IgD-negative memory B cell (primary cell): Measurements from ENCODE around the gene COL3A1. TPM values are rescaled to one million over a fixed set of nuclear protein-coding genes. Genes with fewer than 3 reads are reported as not detected.

Experiments
- H3K27ac Mint-ChIP-seq, 3 donors: one replicate each; pipeline ENCODE4 v1.8.0; 2020 to 2022; ENCODE audit warnings: mild to moderate bottlenecking in 3 of 3, mixed read lengths in 3 of 3, moderate library complexity in 1 of 3
- H3K27me3 Mint-ChIP-seq: one replicate; pipeline ENCODE4 v1.8.0; 2021; ENCODE audit warnings: mixed read lengths
- H3K36me3 Mint-ChIP-seq: one replicate; pipeline ENCODE4 v1.8.0; 2020; ENCODE audit warnings: mild to moderate bottlenecking, mixed read lengths
- H3K4me1 Mint-ChIP-seq, 3 donors: one replicate each; pipeline ENCODE4 v1.8.0; 2020 to 2022; ENCODE audit warnings: mixed read lengths in 3 of 3, mild to moderate bottlenecking in 1 of 3
- H3K4me3 Mint-ChIP-seq, 4 donors: one replicate each; pipeline ENCODE4 v1.8.0; 2020 to 2022; ENCODE audit warnings: mild to moderate bottlenecking in 4 of 4, mixed read lengths in 4 of 4, moderate library complexity in 3 of 4
- H3K9me3 Mint-ChIP-seq, 3 donors: one replicate each; pipeline ENCODE4 v1.8.0; 2020 to 2021; ENCODE audit warnings: mixed read lengths in 3 of 3, mild to moderate bottlenecking in 1 of 3
- polyA plus RNA-seq: library from polyadenylated mRNA; unstranded; fragments of 300-500 nt; fragmentation: Illumina TruSeq; gene quantifications from one replicate; pipeline ENCODE4 v1.2.3, GENCODE V29; 2021

Gene COL3A1
- polyA plus RNA-seq, 1 donor from 2014 or later, result not detected

DNA sequence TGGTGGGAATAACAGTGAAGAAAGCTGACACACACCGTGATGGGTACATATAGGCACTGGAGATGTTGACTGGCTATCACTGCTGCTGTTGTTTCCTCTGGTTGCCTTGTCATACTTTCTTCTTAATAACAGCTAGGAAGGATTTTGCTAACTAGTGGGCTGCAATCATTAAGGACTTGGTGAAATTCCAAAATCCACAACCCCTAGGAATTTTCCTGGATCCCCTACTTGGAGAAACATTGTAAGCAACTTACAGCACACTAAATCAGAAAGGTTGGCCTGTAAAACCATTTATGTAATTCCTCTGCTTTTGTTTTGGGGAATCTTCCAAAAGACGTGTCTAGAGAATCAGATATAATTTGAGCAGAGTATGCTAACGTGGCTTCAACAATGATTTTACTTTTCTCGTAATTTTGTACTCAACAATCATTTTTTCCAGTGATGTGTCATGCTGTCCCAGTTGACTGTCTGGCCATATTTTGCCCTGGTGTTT is 8.0 kb upstream of the COL3A1 start:
- Mint-ChIP-seq H3K36me3 (no peaks in the 10 kb centered on the region), H3K27me3 (no peaks in the 10 kb centered on the region), H3K27ac (no peak overlapping the region), H3K4me3 (no peak overlapping the region), H3K9me3 (peaks cover 2 to 6% (median 5%) of the 10 kb centered on the region in 3 donors), H3K4me1 (no peaks in the 10 kb centered on the region)

DNA sequence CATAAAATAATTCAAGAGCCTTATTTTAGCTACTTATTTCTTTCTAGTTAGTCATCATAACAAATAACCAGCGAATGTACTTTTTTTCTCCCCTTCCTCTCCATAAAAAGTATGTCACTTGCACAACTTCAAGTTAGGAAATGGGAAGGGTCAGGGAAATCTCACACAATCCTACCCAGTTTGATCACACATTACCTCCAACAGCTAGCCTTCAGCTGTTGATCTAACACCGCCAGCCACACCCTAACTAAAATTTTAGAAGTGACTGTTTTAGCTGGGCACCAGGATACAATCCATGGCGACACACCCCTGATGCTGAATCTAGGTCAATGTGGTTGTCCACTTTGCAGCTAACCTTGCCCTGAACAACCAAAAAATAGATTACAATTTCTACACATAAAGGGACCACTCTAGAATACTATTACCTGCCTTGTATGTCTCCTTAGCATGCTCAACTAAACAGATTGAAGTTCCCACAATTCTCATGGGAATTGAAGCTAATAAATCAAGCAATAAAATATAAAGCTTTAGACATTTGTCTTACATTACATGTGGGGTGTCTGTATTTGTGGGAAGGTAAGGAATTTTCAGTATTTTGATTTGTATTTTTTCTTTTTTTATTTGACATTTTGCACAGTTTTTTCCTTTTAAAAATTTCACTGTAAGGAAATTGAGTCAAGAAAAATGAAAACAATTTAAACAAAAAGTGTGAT is 7.3 kb upstream of the COL3A1 start:
- Mint-ChIP-seq H3K4me1 (no peaks in the 10 kb centered on the region), H3K36me3 (no peaks in the 10 kb centered on the region)

GRCh38 chr2:188969236-188969635 is 4.9 kb upstream of the COL3A1 start:
- H3K27me3 Mint-ChIP-seq, result no peaks in the 10 kb centered on the region
- H3K4me1 Mint-ChIP-seq, result no peaks in the 10 kb centered on the region

More for the DNA sequence above, 7.3 kb upstream of the COL3A1 start:
- Mint-ChIP-seq H3K27me3 (no peaks in the 10 kb centered on the region), H3K27ac (no peak overlapping the region), H3K9me3 (peaks cover 0 to 2% (median under 1%) of the 10 kb centered on the region in 3 donors), H3K4me3 (no peak overlapping the region)

DNA sequence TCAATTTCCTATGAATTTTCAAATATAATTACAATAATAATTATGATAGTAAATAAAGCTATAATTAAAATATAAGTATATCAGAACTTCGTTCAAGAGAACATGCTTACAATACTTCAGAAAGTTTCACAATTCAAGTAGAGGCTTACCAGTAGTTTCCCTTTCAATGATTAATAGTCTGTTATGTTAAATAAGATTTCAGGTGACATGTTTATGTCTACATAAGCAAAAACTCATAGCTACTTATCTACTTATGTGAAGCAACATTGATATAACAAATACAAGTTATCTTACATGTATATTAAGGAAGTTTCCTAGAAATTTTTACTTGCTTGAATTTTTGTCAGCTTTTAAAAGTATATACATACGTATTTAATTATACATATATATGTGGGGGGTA is 4.5 kb upstream of the COL3A1 start:
- Mint-ChIP-seq H3K9me3 (no peaks in the 10 kb centered on the region), H3K27ac (no peak overlapping the region), H3K4me1 (no peaks in the 10 kb centered on the region), H3K4me3 (no peak overlapping the region), H3K27me3 (no peaks in the 10 kb centered on the region), H3K36me3 (no peaks in the 10 kb centered on the region)

More at GRCh38 chr2:188969236-188969635, 4.9 kb upstream of the COL3A1 start:
- H3K36me3 Mint-ChIP-seq, result no peaks in the 10 kb centered on the region
- no peak overlapping the region for H3K4me3 Mint-ChIP-seq
- H3K9me3 Mint-ChIP-seq, result no peaks in the 10 kb centered on the region
- no peak overlapping the region for H3K27ac Mint-ChIP-seq

DNA sequence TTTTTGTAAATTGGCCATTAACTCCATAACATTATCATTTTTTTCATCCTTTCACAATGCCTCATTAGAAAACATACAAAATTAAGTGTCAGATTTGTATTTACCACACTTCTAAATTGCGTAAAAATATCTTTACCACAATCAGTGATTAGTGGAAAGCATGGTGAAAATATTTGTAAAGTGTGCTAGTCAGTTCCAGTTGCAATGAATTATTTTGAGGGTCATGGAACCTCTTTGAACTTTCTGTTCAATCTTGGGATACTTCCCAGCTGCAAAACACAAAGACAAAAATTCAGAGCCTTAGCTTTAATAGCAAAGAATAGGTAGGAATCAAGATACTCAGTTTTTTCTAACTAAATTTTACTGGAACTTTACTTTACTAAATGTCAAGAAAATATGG is 4.0 kb upstream of the COL3A1 start:
- H3K27me3 Mint-ChIP-seq, result no peaks in the 10 kb centered on the region
- H3K4me3 Mint-ChIP-seq, result no peak overlapping the region
- H3K4me1 Mint-ChIP-seq, result no peaks in the 10 kb centered on the region
- no peaks in the 10 kb centered on the region for H3K9me3 Mint-ChIP-seq
- H3K36me3 Mint-ChIP-seq, result no peaks in the 10 kb centered on the region
- no peak overlapping the region for H3K27ac Mint-ChIP-seq

DNA sequence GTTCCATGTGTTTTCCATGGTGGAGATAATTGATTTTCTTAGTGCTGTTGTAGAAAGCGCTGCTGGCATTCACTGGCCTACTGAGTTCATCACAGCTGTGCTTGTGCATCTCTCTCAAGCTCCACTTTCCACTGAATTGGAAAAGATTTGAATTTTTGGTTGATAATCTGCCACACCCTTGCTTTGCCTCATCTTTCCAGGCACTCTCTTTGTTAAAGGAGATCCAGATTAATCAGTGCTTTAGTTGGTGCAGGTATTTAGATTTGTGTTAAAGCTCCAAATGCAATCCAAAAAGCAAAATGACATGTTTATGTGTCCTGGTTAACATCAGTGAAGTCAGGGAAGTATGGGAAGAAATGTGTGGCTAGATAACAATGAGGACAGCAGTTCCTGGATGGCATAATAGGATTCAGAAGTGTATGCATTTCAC is 2.7 kb upstream of the COL3A1 start:
- no peak overlapping the region for H3K4me3 Mint-ChIP-seq
- no peaks in the 10 kb centered on the region for H3K9me3 Mint-ChIP-seq
- H3K36me3 Mint-ChIP-seq, result no peaks in the 10 kb centered on the region
- H3K27ac Mint-ChIP-seq, result no peak overlapping the region
- H3K4me1 Mint-ChIP-seq, result no peaks in the 10 kb centered on the region
- H3K27me3 Mint-ChIP-seq, result peaks cover 1% of the 10 kb centered on the region

DNA sequence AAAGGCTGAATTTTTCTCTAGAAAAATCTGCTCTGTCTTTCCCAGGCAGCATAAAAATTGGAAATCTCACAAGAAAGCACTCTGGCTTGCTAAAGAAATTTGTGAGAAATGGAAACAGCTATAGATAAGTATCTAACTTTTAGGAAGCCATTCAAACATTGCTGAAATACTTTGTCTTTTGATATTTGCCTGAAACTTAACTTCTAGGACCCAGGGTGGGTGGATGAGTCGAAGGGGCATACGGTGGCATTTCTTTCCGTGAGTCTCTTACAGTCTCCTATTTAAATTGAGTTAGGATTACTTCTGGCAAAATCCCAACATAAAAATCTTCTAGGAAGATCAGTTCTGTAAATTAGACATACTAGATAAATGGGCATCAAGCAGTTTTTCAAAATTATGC is 532 bp upstream of the COL3A1 start:
- H3K4me3 Mint-ChIP-seq, result no peak overlapping the region
- H3K9me3 Mint-ChIP-seq, result no peaks in the 10 kb centered on the region
- H3K27ac Mint-ChIP-seq, result no peak overlapping the region

DNA sequence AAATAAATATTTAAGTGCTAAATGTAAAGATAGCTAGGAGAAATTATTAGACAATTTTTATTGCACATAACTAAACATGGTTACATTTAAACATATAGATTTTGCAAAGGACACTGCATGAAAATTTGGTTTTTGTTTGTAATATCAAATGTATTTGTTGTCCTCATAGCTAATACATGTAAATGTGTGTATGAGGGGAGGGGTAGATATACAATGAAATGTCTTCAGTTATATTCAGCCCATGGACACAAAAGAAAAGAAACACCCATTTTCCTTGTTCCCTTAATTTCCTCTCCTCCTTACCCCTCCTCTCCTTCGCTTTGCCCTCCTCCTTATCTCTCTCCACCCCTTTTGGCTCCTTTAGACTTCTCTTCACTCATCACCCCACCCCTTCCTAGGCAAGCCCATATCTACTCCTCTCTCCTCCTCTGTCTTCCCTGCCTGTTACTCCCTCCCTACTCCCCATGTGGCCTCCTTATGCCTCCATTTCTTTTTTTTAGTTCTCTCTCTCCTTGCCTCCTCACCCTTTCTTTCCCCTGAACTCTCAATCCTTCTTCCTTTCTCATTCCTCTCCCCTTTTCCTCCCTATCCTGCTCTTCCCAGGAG is 1.4 kb downstream of the COL3A1 start:
- Mint-ChIP-seq H3K27me3 (peaks cover 1% of the 10 kb centered on the region), H3K4me3 (no peak overlapping the region), H3K9me3 (no peaks in the 10 kb centered on the region), H3K27ac (peak overlapping the region in 1 of 3 donors; percentile 76), H3K4me1 (no peaks in the 10 kb centered on the region), H3K36me3 (no peaks in the 10 kb centered on the region)

More for the DNA sequence above, 532 bp upstream of the COL3A1 start:
- Mint-ChIP-seq H3K27me3 (peaks cover 1% of the 10 kb centered on the region), H3K4me1 (no peaks in the 10 kb centered on the region), H3K36me3 (no peaks in the 10 kb centered on the region)

GRCh38 chr2:188976545-188977268 is 2.5 kb downstream of the COL3A1 start:
- no peaks in the 10 kb centered on the region for H3K9me3 Mint-ChIP-seq
- no peak overlapping the region for H3K4me3 Mint-ChIP-seq
- H3K27ac Mint-ChIP-seq, result no peak overlapping the region
- no peaks in the 10 kb centered on the region for H3K4me1 Mint-ChIP-seq
- no peaks in the 10 kb centered on the region for H3K36me3 Mint-ChIP-seq
- peaks cover 1% of the 10 kb centered on the region for H3K27me3 Mint-ChIP-seq

DNA sequence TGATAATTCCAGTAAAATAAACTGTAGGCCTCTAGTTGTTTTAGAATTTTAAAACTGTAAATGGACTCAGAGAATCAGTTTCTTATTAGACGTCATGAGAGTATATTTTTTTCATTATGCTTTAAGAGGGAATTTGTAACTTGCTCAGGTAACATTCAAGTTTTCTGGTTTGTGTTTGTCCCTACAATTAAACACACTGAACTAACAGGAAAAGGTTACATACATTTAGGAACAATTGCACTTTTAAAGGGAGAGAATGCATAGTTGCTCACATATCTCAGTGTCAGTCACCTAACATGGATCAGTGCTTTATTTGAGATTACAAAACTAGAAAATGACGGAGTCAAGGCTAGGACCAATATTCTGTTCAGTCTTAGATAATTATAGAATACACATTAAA is 3.1 kb downstream of the COL3A1 start:
- no peaks in the 10 kb centered on the region for H3K9me3 Mint-ChIP-seq
- no peaks in the 10 kb centered on the region for H3K4me1 Mint-ChIP-seq
- H3K27ac Mint-ChIP-seq, result no peak overlapping the region
- no peaks in the 10 kb centered on the region for H3K36me3 Mint-ChIP-seq
- H3K27me3 Mint-ChIP-seq, result peaks cover 1% of the 10 kb centered on the region
- H3K4me3 Mint-ChIP-seq, result no peak overlapping the region

DNA sequence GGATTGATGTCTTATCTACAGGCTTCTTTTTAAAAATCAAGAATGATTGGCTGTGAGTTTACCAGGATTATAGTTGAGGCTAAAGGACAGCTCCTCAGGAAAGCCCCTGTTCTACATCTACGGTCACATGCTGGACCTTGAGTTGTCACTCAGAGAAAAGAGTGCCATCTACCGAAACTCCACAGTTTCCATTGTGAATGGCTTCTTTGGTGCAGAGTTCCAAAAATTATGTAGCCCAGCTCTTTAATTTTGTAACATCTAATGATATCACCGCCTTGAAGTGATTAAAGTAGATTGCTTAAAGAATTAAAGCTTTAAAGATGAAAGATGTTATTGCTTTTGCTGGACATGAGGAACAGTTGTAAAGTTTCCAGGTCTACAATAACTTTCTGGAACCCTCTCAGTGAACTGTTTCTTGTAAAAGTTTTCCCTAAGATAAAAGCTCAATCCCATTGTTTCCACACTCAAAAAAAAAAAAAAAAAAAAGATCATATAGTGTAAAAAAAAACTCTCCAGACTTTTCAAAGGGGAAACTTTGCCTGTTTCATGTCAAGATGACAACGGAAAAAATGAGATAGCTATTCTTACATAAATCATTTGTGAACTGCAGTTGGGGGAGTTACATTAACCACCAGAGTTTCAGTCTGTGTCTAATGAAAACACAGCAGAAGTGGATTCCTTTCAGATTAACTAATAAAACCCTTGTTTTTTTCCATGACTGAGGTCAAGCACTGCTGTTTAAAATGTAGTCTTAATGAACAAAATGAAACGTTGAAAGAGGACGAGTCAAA is 4.3 kb downstream of the COL3A1 start:
- Mint-ChIP-seq H3K4me1 (no peaks in the 10 kb centered on the region), H3K27ac (no peak overlapping the region), H3K27me3 (peaks cover 1% of the 10 kb centered on the region), H3K4me3 (no peak overlapping the region), H3K9me3 (no peaks in the 10 kb centered on the region), H3K36me3 (no peaks in the 10 kb centered on the region)

GRCh38 chr2:188979187-188980114 is 5.3 kb downstream of the COL3A1 start:
- Mint-ChIP-seq H3K4me1 (no peaks in the 10 kb centered on the region), H3K27me3 (peaks cover 1% of the 10 kb centered on the region), H3K4me3 (no peak overlapping the region), H3K36me3 (no peaks in the 10 kb centered on the region), H3K9me3 (no peaks in the 10 kb centered on the region), H3K27ac (no peak overlapping the region)

GRCh38 chr2:188983427-188984064 is 9.4 kb downstream of the COL3A1 start:
- no peaks in the 10 kb centered on the region for H3K36me3 Mint-ChIP-seq
- H3K9me3 Mint-ChIP-seq, result no peaks in the 10 kb centered on the region
- H3K4me3 Mint-ChIP-seq, result no peak overlapping the region
- no peak overlapping the region for H3K27ac Mint-ChIP-seq
- H3K4me1 Mint-ChIP-seq, result no peaks in the 10 kb centered on the region
- H3K27me3 Mint-ChIP-seq, result no peaks in the 10 kb centered on the region

GRCh38 chr2:188984065-188984491 is 9.9 kb downstream of the COL3A1 start:
- H3K36me3 Mint-ChIP-seq, result no peaks in the 10 kb centered on the region
- H3K27me3 Mint-ChIP-seq, result no peaks in the 10 kb centered on the region
- H3K9me3 Mint-ChIP-seq, result no peaks in the 10 kb centered on the region
- no peaks in the 10 kb centered on the region for H3K4me1 Mint-ChIP-seq
- no peak overlapping the region for H3K27ac Mint-ChIP-seq
- H3K4me3 Mint-ChIP-seq, result no peak overlapping the region
